ENCODE data around the gene C1QTNF8. TPM values are rescaled to one million over a fixed set of nuclear protein-coding genes. Genes with fewer than 3 reads are reported as not detected.

C1QTNF8 gene
- total and polyA plus RNA-seq, 4 donors, result 1.2 to 1.4 TPM; not detected in 2

- DNase-seq (peak; percentile 65 to 92), ATAC-seq (ENCODE audit: low FRiP score) (peak; percentile 65)
- Histone ChIP-seq H3K9me3 (ENCODE audit: control insufficient read depth, low read length) (no peaks in the 10 kb centered on the region), H3K4me1 (ENCODE audit: control insufficient read depth in 1 of 2, insufficient read depth in 2 of 2, low read length in 2 of 2) (no peaks in the 10 kb centered on the region), H3K27me3 (ENCODE audit: control insufficient read depth in 1 of 2, insufficient read depth in 2 of 2, low read length in 1 of 2) (no peaks in the 10 kb centered on the region), H3K27ac (ENCODE audit: low read depth in 1 of 2, low read length in 2 of 2) (no peak overlapping the region), H3K36me3 (ENCODE audit: control insufficient read depth in 1 of 2, insufficient read depth in 2 of 2, low read length in 1 of 2) (no peaks in the 10 kb centered on the region), H3K4me3 (ENCODE audit: low read length in 2 of 2) (no peak overlapping the region)
- intact Hi-C loops (cut with DNase I), result loop anchor here (1.0 to 10.0 kb wide), 5 partner anchors 46 to 345 kb away; no protein-coding TSS in a partner anchor
- 6 to 12% methylated on average over 32 to 33 of the region's 33 CpGs for WGBS, 2 donors
These were observed 38.7 kb downstream of the C1QTNF8 start for GRCh38 chr16:1057252-1057932.

GRCh38 chr16:1056196-1056595, 39.8 kb downstream of the C1QTNF8 start:
- 76 to 79% methylated on average over 8 of the region's 8 CpGs for WGBS, 2 donors
- intact Hi-C loops (cut with DNase I), result loop anchor here (5.0 to 10.0 kb wide), 4 partner anchors 136 to 344 kb away; no protein-coding TSS in a partner anchor
- H3K27me3 ChIP-seq (ENCODE audit: control insufficient read depth in 1 of 2, insufficient read depth in 2 of 2, low read length in 1 of 2), result no peaks in the 10 kb centered on the region

GRCh38 chr16:1055557-1055924, 40.5 kb downstream of the C1QTNF8 start:
- Histone ChIP-seq H3K27me3 (ENCODE audit: control insufficient read depth in 1 of 2, insufficient read depth in 2 of 2, low read length in 1 of 2) (no peaks in the 10 kb centered on the region), H3K9me3 (ENCODE audit: control insufficient read depth, low read length) (no peaks in the 10 kb centered on the region), H3K4me3 (ENCODE audit: low read length in 2 of 2) (no peak overlapping the region), H3K27ac (ENCODE audit: low read depth in 1 of 2, low read length in 2 of 2) (no peak overlapping the region), H3K4me1 (ENCODE audit: control insufficient read depth in 1 of 2, insufficient read depth in 2 of 2, low read length in 2 of 2) (no peaks in the 10 kb centered on the region), H3K36me3 (ENCODE audit: control insufficient read depth in 1 of 2, insufficient read depth in 2 of 2, low read length in 1 of 2) (no peaks in the 10 kb centered on the region)
- intact Hi-C loops (cut with DNase I), result loop anchor here (1.0 to 10.0 kb wide), 5 partner anchors 137 to 344 kb away; no protein-coding TSS in a partner anchor
- ATAC-seq (ENCODE audit: low FRiP score), result no peak
- DNase-seq, result no peak
- 73 to 84% methylated on average over 13 of the region's 13 CpGs for WGBS, 2 donors

More at GRCh38 chr16:1056196-1056595, 39.8 kb downstream of the C1QTNF8 start:
- Histone ChIP-seq H3K36me3 (ENCODE audit: control insufficient read depth in 1 of 2, insufficient read depth in 2 of 2, low read length in 1 of 2) (no peaks in the 10 kb centered on the region), H3K4me1 (ENCODE audit: control insufficient read depth in 1 of 2, insufficient read depth in 2 of 2, low read length in 2 of 2) (no peaks in the 10 kb centered on the region), H3K9me3 (ENCODE audit: control insufficient read depth, low read length) (no peaks in the 10 kb centered on the region), H3K27ac (ENCODE audit: low read depth in 1 of 2, low read length in 2 of 2) (no peak overlapping the region), H3K4me3 (ENCODE audit: low read length in 2 of 2) (no peak overlapping the region)
- DNase-seq (no peak), ATAC-seq (ENCODE audit: low FRiP score) (no peak)

DNA sequence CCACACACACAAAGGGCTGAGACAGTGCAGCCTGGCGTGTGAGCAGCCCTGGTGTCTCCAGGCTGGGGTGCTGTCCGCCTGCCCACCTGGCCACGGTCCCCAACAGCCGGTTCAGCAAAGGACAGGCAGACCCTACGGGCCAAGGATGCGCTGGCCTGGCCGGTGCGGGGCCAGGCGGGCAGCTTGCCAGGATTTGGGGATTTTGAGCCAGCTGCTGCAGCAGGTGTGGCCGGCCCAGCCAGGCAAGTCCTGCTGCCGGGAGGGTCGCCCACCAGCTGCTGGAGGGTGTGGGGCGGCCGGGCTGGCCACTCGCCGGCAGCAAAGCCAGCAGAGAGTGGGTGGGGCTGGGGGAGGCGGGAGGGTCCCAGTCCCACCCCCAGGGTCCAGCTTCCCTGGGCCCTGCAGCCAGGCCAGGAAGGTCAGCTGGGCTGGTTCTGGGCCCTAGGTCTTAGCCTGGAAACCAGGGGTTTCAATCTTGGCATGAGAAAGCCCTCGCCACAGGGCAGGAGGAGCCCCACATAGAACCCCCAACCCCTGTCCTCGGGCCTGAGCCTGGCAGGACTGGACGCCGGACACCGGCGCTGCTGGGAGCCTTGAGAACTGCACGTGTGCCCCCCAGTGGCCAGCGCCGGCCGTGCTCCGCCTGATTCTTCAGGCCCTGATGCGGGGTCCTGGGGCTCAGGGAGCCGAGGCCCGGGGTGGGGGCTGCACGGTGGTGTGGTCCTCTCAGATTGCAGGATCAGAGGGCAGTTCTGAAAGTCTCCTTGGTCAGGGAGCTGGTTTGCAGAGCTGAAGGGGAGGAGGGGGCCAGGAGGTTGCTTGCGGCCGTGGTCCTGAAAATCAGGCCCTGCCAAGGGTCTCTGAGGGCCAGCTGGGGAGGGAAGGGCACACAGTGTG, 41.1 kb downstream of the C1QTNF8 start:
- no peaks in the 10 kb centered on the region for H3K27me3 ChIP-seq (ENCODE audit: control insufficient read depth in 1 of 2, insufficient read depth in 2 of 2, low read length in 1 of 2)
- H3K4me3 ChIP-seq (ENCODE audit: low read length in 2 of 2), result no peak overlapping the region
- no peaks in the 10 kb centered on the region for H3K4me1 ChIP-seq (ENCODE audit: control insufficient read depth in 1 of 2, insufficient read depth in 2 of 2, low read length in 2 of 2)
- H3K9me3 ChIP-seq (ENCODE audit: control insufficient read depth, low read length), result no peaks in the 10 kb centered on the region
- H3K27ac ChIP-seq (ENCODE audit: low read depth in 1 of 2, low read length in 2 of 2), result no peak overlapping the region
- no peaks in the 10 kb centered on the region for H3K36me3 ChIP-seq (ENCODE audit: control insufficient read depth in 1 of 2, insufficient read depth in 2 of 2, low read length in 1 of 2)
- 22 to 24% methylated on average over 32 to 34 of the region's 34 CpGs for WGBS, 2 donors
- peak; percentile 70 for ATAC-seq (ENCODE audit: low FRiP score)
- intact Hi-C loops (cut with DNase I), result loop anchor here (1.0 to 10.0 kb wide), 5 partner anchors 137 to 344 kb away; no protein-coding TSS in a partner anchor
- peak; percentile 73 to 91 for DNase-seq

GRCh38 chr16:1053700-1054368, 42.2 kb downstream of the C1QTNF8 start:
- no peak for ATAC-seq (ENCODE audit: low FRiP score)
- WGBS, 2 donors, result 87 to 89% methylated on average over 15 to 21 of the region's 21 CpGs
- DNase-seq, result no peak
- Histone ChIP-seq H3K4me3 (ENCODE audit: low read length in 2 of 2) (no peak overlapping the region), H3K27ac (ENCODE audit: low read depth in 1 of 2, low read length in 2 of 2) (no peak overlapping the region), H3K4me1 (ENCODE audit: control insufficient read depth in 1 of 2, insufficient read depth in 2 of 2, low read length in 2 of 2) (no peaks in the 10 kb centered on the region), H3K27me3 (ENCODE audit: control insufficient read depth in 1 of 2, insufficient read depth in 2 of 2, low read length in 1 of 2) (no peaks in the 10 kb centered on the region), H3K36me3 (ENCODE audit: control insufficient read depth in 1 of 2, insufficient read depth in 2 of 2, low read length in 1 of 2) (no peaks in the 10 kb centered on the region), H3K9me3 (ENCODE audit: control insufficient read depth, low read length) (no peaks in the 10 kb centered on the region)
- intact Hi-C loops (cut with DNase I), result loop anchor here (10.0 kb wide), 1 partner anchor 239 kb away; no protein-coding TSS in a partner anchor

GRCh38 chr16:1053121-1053521, 42.9 kb downstream of the C1QTNF8 start:
- Histone ChIP-seq H3K4me3 (ENCODE audit: low read length in 2 of 2) (no peak overlapping the region), H3K36me3 (ENCODE audit: control insufficient read depth in 1 of 2, insufficient read depth in 2 of 2, low read length in 1 of 2) (no peaks in the 10 kb centered on the region), H3K27me3 (ENCODE audit: control insufficient read depth in 1 of 2, insufficient read depth in 2 of 2, low read length in 1 of 2) (no peaks in the 10 kb centered on the region), H3K4me1 (ENCODE audit: control insufficient read depth in 1 of 2, insufficient read depth in 2 of 2, low read length in 2 of 2) (no peaks in the 10 kb centered on the region), H3K9me3 (ENCODE audit: control insufficient read depth, low read length) (no peaks in the 10 kb centered on the region), H3K27ac (ENCODE audit: low read depth in 1 of 2, low read length in 2 of 2) (no peak overlapping the region)
- DNase-seq (no peak), ATAC-seq (ENCODE audit: low FRiP score) (no peak)
- intact Hi-C loops (cut with DNase I), result loop anchor here (10.0 kb wide), 1 partner anchor 238 kb away; no protein-coding TSS in a partner anchor
- WGBS, 2 donors, result 76% methylated on average over 14 of the region's 14 CpGs

GRCh38 chr16:1052721-1053120, 43.3 kb downstream of the C1QTNF8 start:
- H3K36me3 ChIP-seq (ENCODE audit: control insufficient read depth in 1 of 2, insufficient read depth in 2 of 2, low read length in 1 of 2), result no peaks in the 10 kb centered on the region
- ATAC-seq (ENCODE audit: low FRiP score) (no peak), DNase-seq (no peak)
- no peak overlapping the region for H3K4me3 ChIP-seq (ENCODE audit: low read length in 2 of 2)
- WGBS, 2 donors, result 84 to 85% methylated on average over 9 of the region's 9 CpGs
- no peak overlapping the region for H3K27ac ChIP-seq (ENCODE audit: low read depth in 1 of 2, low read length in 2 of 2)
- intact Hi-C loops (cut with DNase I), result loop anchor here (10.0 kb wide), 1 partner anchor 238 kb away; no protein-coding TSS in a partner anchor
- no peaks in the 10 kb centered on the region for H3K4me1 ChIP-seq (ENCODE audit: control insufficient read depth in 1 of 2, insufficient read depth in 2 of 2, low read length in 2 of 2)
- H3K9me3 ChIP-seq (ENCODE audit: control insufficient read depth, low read length), result no peaks in the 10 kb centered on the region
- no peaks in the 10 kb centered on the region for H3K27me3 ChIP-seq (ENCODE audit: control insufficient read depth in 1 of 2, insufficient read depth in 2 of 2, low read length in 1 of 2)

- 92 to 94% methylated on average over 14 to 17 of the region's 17 CpGs for WGBS, 2 donors
- H3K27me3 ChIP-seq (ENCODE audit: control insufficient read depth in 1 of 2, insufficient read depth in 2 of 2, low read length in 1 of 2), result no peaks in the 10 kb centered on the region
- no peaks in the 10 kb centered on the region for H3K36me3 ChIP-seq (ENCODE audit: control insufficient read depth in 1 of 2, insufficient read depth in 2 of 2, low read length in 1 of 2)
- no peak overlapping the region for H3K4me3 ChIP-seq (ENCODE audit: low read length in 2 of 2)
- H3K9me3 ChIP-seq (ENCODE audit: control insufficient read depth, low read length), result no peaks in the 10 kb centered on the region
- DNase-seq (no peak), ATAC-seq (ENCODE audit: low FRiP score) (no peak)
- no peaks in the 10 kb centered on the region for H3K4me1 ChIP-seq (ENCODE audit: control insufficient read depth in 1 of 2, insufficient read depth in 2 of 2, low read length in 2 of 2)
- intact Hi-C loops (cut with DNase I), result loop anchor here (10.0 kb wide), 1 partner anchor 237 kb away; no protein-coding TSS in a partner anchor
- no peak overlapping the region for H3K27ac ChIP-seq (ENCODE audit: low read depth in 1 of 2, low read length in 2 of 2)
These were observed 44.6 kb downstream of the C1QTNF8 start for GRCh38 chr16:1051446-1051845.
